WTC11 (cell line): ENCODE data around the gene NOTCH2.

Experiments used
- HMGA2 ChIP-seq: fragments of 250-450 bp; sonication (Bioruptor Pico); IDR thresholded peaks from 2 replicates; pipeline ENCODE4 v1.4.0; 2021; ENCODE audit warnings: mild to moderate bottlenecking, moderate library complexity
- TF ChIP-seq, protein P1 (sequence below): sonication (generic); formaldehyde crosslinking; IDR thresholded peaks from 2 replicates; pipeline ENCODE4 v1.8.1; 2023; ENCODE audit warnings: mild to moderate bottlenecking, missing genetic modification reagents, moderate library complexity

DNA sequence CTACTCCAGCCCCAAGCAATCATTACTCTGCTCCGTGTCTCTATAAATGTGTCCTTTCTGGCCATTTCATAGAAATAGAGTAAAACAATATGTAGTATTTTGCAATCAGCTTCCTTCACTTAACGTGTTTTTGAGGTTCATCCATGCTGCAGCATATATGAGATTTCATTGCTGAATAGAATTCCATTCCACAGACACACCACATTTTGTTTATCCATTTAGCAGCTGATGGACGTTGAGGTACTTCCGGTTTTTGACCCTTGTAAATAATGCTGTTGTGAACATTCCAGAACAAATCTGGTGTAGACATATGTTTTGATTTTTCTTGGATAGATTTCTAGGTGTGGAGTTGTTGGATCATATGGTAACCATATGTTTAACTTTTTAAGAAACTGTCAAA is 203.8 kb downstream of the NOTCH2 start:
- TF ChIP-seq HMGA2 (CRISPR knock-in tag): no peak
- TF ChIP-seq, protein P1, sequence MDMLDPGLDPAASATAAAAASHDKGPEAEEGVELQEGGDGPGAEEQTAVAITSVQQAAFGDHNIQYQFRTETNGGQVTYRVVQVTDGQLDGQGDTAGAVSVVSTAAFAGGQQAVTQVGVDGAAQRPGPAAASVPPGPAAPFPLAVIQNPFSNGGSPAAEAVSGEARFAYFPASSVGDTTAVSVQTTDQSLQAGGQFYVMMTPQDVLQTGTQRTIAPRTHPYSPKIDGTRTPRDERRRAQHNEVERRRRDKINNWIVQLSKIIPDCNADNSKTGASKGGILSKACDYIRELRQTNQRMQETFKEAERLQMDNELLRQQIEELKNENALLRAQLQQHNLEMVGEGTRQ (CRISPR knock-in tag): no peak
